Endodermal cell (in vitro differentiated cells): ENCODE measurements around the gene TRAP1. TPM values are rescaled to one million over a fixed set of nuclear protein-coding genes. Genes with fewer than 3 reads are reported as not detected.

ENCODE experiments used
- DNase-seq: peaks from one replicate; pipeline ENCODE4 v3.0.0-alpha.2; 2017
- H3K27ac ChIP-seq: 2 replicates; pipeline ENCODE4 v1.5.1; 2013; ENCODE audit warnings: mild to moderate bottlenecking, low read depth, low read length, moderate library complexity
- H3K27me3 ChIP-seq: 2 replicates; pipeline ENCODE4 v1.6.1; 2013; ENCODE audit warnings: mild to moderate bottlenecking, low read length, moderate library complexity; ENCODE audit not compliant: insufficient read depth, control insufficient read depth, poor library complexity, severe bottlenecking
- H3K36me3 ChIP-seq: 2 replicates; pipeline ENCODE4 v1.7.0; 2013; ENCODE audit warnings: mild to moderate bottlenecking, low read length, moderate library complexity; ENCODE audit not compliant: control insufficient read depth, insufficient read depth
- H3K4me1 ChIP-seq: one replicate; pipeline ENCODE4 v1.7.0; 2013; ENCODE audit warnings: low read length; ENCODE audit not compliant: control insufficient read depth, insufficient read depth
- H3K4me3 ChIP-seq: 2 replicates; pipeline ENCODE4 v1.5.1; 2013; ENCODE audit warnings: mild to moderate bottlenecking, low read length, moderate library complexity
- H3K9ac ChIP-seq: 2 replicates; pipeline ENCODE4 v1.6.1; 2013; ENCODE audit warnings: mild to moderate bottlenecking, low read length, moderate library complexity; ENCODE audit not compliant: poor library complexity, severe bottlenecking; ENCODE audit errors: extremely low read depth
- H3K9me3 ChIP-seq: 2 replicates; pipeline ENCODE4 v1.6.1; 2013; ENCODE audit warnings: mild to moderate bottlenecking, low read length, moderate library complexity; ENCODE audit not compliant: control insufficient read depth
- H3K27ac Mint-ChIP-seq: 2 replicates; pipeline ENCODE4 v1.8.0; 2020; ENCODE audit warnings: mixed read lengths
- H3K27me3 Mint-ChIP-seq: 2 replicates; pipeline ENCODE4 v1.8.0; 2021; ENCODE audit warnings: mild to moderate bottlenecking, mixed read lengths; ENCODE audit not compliant: insufficient read depth
- H3K36me3 Mint-ChIP-seq: 2 replicates; pipeline ENCODE4 v1.8.0; 2020; ENCODE audit warnings: low read depth, mixed read lengths
- H3K4me1 Mint-ChIP-seq: 2 replicates; pipeline ENCODE4 v1.8.0; 2020; ENCODE audit warnings: mixed read lengths
- H3K4me3 Mint-ChIP-seq: 2 replicates; pipeline ENCODE4 v1.8.0; 2020; ENCODE audit warnings: mild to moderate bottlenecking, moderate library complexity, mixed read lengths
- H3K9me3 Mint-ChIP-seq: 2 replicates; pipeline ENCODE4 v1.8.0; 2020; ENCODE audit warnings: mild to moderate bottlenecking, mixed read lengths
- WGBS, 2 experiments: methylation state at CpG; one replicate each; pipeline versions ENCODE4 v1.1.5 to v1.1.7; 2013; ENCODE audit warnings: missing lambda C conversion rate in 2 of 2, mixed read lengths in 1 of 2; ENCODE audit not compliant: insufficient coverage in 1 of 2, insufficient read length in 1 of 2; 5-methylcytosine and 5-hydroxymethylcytosine counted together
- total RNA-seq, 2 donors: library from RNA; stranded (reverse); fragmentation: NEBNext Ultra II Directional in 1 of 2; extraction: Animal tissue kit (Norgen Biotek cat#: 25700) in 1 of 2; gene quantifications; 2 replicates in 1 of 2; 3 replicates in 1 of 2; pipeline ENCODE4 v1.2.1, GENCODE V29; 2021
- TF ChIP-seq, protein P1 (sequence below): fragments of 200-600 bp; sonication (generic); conservative IDR thresholded peaks from 2 replicates; pipeline ENCODE4 v1.5.0; 2021; ENCODE audit warnings: antibody characterized with exemption, mild to moderate bottlenecking

The TRAP1 gene
- total RNA-seq, 2 donors from 2014 or later: 144 to 156 TPM

DNA sequence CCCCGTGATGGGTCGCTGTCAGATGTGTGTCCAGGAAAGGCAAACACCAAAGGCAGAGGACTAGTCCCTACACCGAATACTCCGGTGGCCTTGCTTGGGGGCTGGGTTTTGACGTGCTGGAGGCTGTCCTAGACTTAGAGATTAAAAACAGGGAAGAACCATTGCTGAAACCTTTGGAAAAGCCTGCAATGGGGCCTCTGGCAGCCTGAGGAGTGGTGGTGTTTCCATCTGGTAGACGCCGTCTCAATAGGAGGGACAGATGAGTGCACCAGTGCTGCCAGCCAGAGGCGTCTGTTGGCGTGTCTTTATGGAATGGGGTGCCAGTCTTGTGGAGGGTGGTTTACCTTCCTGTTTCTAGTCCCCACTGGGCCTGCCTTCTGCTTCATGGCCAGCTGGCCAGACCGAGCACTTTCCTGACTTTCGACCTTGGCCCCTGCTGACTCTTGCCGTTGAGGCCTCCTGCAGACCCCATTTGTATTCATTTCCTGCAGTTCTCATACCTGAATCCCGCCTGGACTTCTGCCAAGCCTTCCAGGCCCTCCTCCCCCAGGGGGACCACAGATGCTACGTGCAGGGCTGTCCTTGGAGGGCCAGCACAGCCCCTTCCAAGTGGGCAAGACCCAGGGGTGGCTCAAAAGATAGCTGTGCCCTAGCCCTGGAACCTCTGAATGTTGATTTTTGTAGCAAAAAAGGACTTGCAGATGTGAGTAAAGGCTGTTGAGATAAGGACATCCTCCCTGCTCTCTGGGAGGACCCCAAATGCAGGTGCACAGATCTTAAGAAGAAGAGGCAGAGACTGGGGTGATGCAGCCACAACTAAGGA lies 64.7 kb downstream of the TRAP1 start:
- Mint-ChIP-seq H3K4me3 (no peak overlapping the region), H3K27me3 (no peaks in the 10 kb centered on the region), H3K36me3 (peaks cover 33% of the 10 kb centered on the region), H3K9me3 (no peaks in the 10 kb centered on the region), H3K27ac (no peak overlapping the region), H3K4me1 (peaks cover 14% of the 10 kb centered on the region)
- Histone ChIP-seq H3K4me3 (no peak overlapping the region), H3K27ac (no peak overlapping the region), H3K4me1 (peaks cover 6% of the 10 kb centered on the region), H3K27me3 (no peaks in the 10 kb centered on the region), H3K36me3 (peaks cover 38% of the 10 kb centered on the region), H3K9ac (no peak overlapping the region), H3K9me3 (no peaks in the 10 kb centered on the region)
- peak; percentile 44 for DNase-seq
- WGBS, 2 experiments: 86 to 89% methylated on average over 9 to 14 of the region's 14 CpGs
- TF ChIP-seq, protein P1, sequence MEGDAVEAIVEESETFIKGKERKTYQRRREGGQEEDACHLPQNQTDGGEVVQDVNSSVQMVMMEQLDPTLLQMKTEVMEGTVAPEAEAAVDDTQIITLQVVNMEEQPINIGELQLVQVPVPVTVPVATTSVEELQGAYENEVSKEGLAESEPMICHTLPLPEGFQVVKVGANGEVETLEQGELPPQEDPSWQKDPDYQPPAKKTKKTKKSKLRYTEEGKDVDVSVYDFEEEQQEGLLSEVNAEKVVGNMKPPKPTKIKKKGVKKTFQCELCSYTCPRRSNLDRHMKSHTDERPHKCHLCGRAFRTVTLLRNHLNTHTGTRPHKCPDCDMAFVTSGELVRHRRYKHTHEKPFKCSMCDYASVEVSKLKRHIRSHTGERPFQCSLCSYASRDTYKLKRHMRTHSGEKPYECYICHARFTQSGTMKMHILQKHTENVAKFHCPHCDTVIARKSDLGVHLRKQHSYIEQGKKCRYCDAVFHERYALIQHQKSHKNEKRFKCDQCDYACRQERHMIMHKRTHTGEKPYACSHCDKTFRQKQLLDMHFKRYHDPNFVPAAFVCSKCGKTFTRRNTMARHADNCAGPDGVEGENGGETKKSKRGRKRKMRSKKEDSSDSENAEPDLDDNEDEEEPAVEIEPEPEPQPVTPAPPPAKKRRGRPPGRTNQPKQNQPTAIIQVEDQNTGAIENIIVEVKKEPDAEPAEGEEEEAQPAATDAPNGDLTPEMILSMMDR: no peak

DNA sequence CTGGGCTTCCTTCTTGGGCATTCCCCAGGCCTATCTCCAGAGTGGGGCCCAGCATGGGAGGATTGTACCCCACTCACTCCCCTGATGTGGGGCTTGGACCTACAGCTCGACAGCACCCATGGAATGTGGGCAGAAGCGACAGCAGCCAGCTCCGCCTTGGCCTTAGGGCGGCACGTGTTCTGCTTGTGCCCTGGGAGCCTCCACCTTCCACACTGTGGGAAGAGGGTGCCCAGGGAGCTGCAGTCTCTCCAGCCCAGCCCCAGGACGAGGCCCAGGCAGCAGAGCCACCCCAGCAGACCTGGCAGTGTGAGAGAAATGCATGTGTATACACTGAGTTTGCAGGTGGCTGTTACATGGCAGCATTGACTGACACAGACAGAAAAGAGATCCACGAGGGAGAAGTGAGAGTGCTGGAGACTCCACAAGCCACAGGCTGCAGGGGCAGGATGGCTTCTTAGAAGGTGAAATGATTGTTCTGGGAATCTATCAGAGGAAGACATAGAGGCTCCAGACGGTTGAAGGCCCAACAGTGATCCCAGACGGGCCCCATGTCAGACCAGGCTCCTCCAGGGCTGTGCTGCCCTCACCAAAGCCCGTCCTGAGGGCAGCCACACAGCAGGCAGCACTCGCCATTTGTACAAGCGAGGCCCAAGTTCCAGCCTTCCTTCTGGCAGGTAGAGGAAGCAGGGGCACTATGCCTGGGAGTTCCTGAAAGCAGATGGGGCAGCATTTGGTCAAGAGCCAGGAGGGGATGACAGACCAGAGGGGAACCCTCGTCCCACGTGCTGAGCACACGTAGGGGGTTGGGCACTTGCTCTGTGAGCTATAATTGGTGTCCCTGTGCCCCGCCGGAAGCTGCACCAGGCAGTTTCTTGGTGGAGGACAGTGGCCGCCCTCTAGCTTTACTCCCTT lies 65.6 kb downstream of the TRAP1 start:
- Histone ChIP-seq H3K36me3 (peaks cover 29% of the 10 kb centered on the region), H3K27ac (no peak overlapping the region), H3K4me1 (peaks cover 6% of the 10 kb centered on the region), H3K9ac (no peak overlapping the region), H3K9me3 (no peaks in the 10 kb centered on the region), H3K27me3 (no peaks in the 10 kb centered on the region), H3K4me3 (no peak overlapping the region)
- TF ChIP-seq, protein P1: no peak
- Mint-ChIP-seq H3K36me3 (peaks cover 26% of the 10 kb centered on the region), H3K4me3 (no peak overlapping the region), H3K27me3 (no peaks in the 10 kb centered on the region), H3K27ac (no peak overlapping the region), H3K9me3 (no peaks in the 10 kb centered on the region), H3K4me1 (peaks cover 14% of the 10 kb centered on the region)
- 87% methylated on average over 15 to 18 of the region's 18 CpGs for WGBS, 2 experiments
- no peak for DNase-seq

DNA sequence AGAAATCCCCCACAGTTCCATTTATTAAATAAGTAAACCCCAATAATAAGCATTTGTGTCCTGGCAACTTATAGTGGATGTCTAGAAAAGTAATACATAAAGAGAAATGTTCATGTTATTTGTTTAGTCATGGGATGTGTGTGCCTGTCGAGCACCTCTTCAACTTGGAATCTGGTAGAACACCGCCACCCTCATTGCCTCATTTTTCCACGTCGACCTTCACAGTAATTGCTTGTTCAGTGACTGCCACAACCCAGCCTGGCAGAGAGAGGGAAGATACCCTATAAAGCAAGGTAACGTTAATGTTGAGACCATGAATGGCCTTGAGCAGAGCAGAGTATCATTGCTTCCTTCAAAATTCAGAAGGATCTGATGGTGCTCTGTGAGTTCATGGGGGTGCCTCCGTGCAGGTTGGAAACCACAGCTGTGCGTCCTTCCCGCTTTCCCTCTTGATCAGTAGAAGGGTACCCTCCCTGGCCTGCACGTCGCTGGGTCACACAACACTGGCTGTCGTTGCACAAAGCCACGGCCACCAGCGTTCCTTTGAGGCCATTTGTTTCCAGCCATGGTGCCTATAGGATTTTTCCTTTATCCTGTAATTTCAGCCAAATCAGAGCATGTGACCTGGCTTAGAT lies 66.6 kb downstream of the TRAP1 start:
- no peak overlapping the region for H3K27ac Mint-ChIP-seq
- 91 to 95% methylated on average over 12 to 13 of the region's 13 CpGs for WGBS, 2 experiments

More for the DNA sequence above, 66.6 kb downstream of the TRAP1 start:
- H3K36me3 ChIP-seq: peaks cover 24% of the 10 kb centered on the region
- DNase-seq: no peak
- Mint-ChIP-seq H3K27me3 (no peaks in the 10 kb centered on the region), H3K4me1 (peaks cover 23% of the 10 kb centered on the region), H3K9me3 (no peaks in the 10 kb centered on the region), H3K4me3 (no peak overlapping the region), H3K36me3 (peaks cover 28% of the 10 kb centered on the region)
- H3K9me3 ChIP-seq: no peaks in the 10 kb centered on the region
- no peak overlapping the region for H3K9ac ChIP-seq
- no peaks in the 10 kb centered on the region for H3K27me3 ChIP-seq
- no peak overlapping the region for H3K4me3 ChIP-seq
- TF ChIP-seq, protein P1: no peak
- H3K4me1 ChIP-seq: peaks cover 6% of the 10 kb centered on the region
- no peak overlapping the region for H3K27ac ChIP-seq
